HEK293 (cell line): ENCODE results near the gene XPOT.

ENCODE experiments used
- KLF10 ChIP-seq: fragments of 450-650 bp; IDR thresholded peaks from 2 replicates; pipeline ENCODE4 v1.5.1; 2018; ENCODE audit warnings: missing biosample characterization, mild to moderate bottlenecking, missing genetic modification characterization
- PATZ1 ChIP-seq: fragments of 450-650 bp; formaldehyde crosslinking; IDR thresholded peaks from 2 replicates; pipeline ENCODE4 v1.5.1; 2016; ENCODE audit warnings: missing biosample characterization, missing genetic modification characterization
- REST ChIP-seq: fragments of 450-650 bp; formaldehyde crosslinking; IDR thresholded peaks from 2 replicates; pipeline ENCODE4 v1.5.1; 2016; ENCODE audit warnings: missing biosample characterization, missing genetic modification characterization
- SP2 ChIP-seq: fragments of 450-650 bp; formaldehyde crosslinking; IDR thresholded peaks from 2 replicates; pipeline ENCODE4 v1.5.1; 2016; ENCODE audit warnings: missing biosample characterization, missing genetic modification characterization
- SP7 ChIP-seq: fragments of 450-650 bp; formaldehyde crosslinking; IDR thresholded peaks from 2 replicates; pipeline ENCODE4 v1.5.1; 2016; ENCODE audit warnings: missing biosample characterization, missing genetic modification characterization
- TCF7L2 ChIP-seq: IDR thresholded peaks from 2 replicates; pipeline ENCODE4 v1.6.1; 2011; ENCODE audit warnings: low read depth, mild to moderate bottlenecking, inconsistent platforms, low read length, moderate library complexity, borderline replicate concordance
- ZBTB1 ChIP-seq: fragments of 450-650 bp; formaldehyde crosslinking; IDR thresholded peaks from 2 replicates; pipeline ENCODE4 v1.5.1; 2016; ENCODE audit warnings: missing biosample characterization, missing genetic modification characterization
- ZFP37 ChIP-seq: fragments of 450-650 bp; formaldehyde crosslinking; IDR thresholded peaks from 2 replicates; pipeline ENCODE4 v1.5.1; 2016; ENCODE audit warnings: missing biosample characterization, missing genetic modification characterization
- ZNF202 ChIP-seq: fragments of 450-650 bp; formaldehyde crosslinking; IDR thresholded peaks from 2 replicates; pipeline ENCODE4 v1.5.1; 2016; ENCODE audit warnings: missing biosample characterization, missing genetic modification characterization, borderline replicate concordance
- ZNF239 ChIP-seq: fragments of 450-650 bp; formaldehyde crosslinking; IDR thresholded peaks from 2 replicates; pipeline ENCODE4 v1.5.1; 2016; ENCODE audit warnings: missing biosample characterization, missing genetic modification characterization
- TF ChIP-seq, protein P1 (sequence below): fragments of 450-650 bp; formaldehyde crosslinking; IDR thresholded peaks from 2 replicates; pipeline ENCODE4 v1.5.1; 2016; ENCODE audit warnings: missing biosample characterization, missing genetic modification characterization
- TF ChIP-seq, protein P2 (sequence below): fragments of 450-650 bp; formaldehyde crosslinking; conservative IDR thresholded peaks from 2 replicates; pipeline ENCODE4 v1.5.1; 2016; ENCODE audit warnings: low read depth, missing biosample characterization, missing genetic modification characterization
- TF ChIP-seq, protein P3 (sequence below): fragments of 450-650 bp; formaldehyde crosslinking; IDR thresholded peaks from 2 replicates; pipeline ENCODE4 v1.5.1; 2016; ENCODE audit warnings: missing biosample characterization, missing genetic modification characterization

DNA sequence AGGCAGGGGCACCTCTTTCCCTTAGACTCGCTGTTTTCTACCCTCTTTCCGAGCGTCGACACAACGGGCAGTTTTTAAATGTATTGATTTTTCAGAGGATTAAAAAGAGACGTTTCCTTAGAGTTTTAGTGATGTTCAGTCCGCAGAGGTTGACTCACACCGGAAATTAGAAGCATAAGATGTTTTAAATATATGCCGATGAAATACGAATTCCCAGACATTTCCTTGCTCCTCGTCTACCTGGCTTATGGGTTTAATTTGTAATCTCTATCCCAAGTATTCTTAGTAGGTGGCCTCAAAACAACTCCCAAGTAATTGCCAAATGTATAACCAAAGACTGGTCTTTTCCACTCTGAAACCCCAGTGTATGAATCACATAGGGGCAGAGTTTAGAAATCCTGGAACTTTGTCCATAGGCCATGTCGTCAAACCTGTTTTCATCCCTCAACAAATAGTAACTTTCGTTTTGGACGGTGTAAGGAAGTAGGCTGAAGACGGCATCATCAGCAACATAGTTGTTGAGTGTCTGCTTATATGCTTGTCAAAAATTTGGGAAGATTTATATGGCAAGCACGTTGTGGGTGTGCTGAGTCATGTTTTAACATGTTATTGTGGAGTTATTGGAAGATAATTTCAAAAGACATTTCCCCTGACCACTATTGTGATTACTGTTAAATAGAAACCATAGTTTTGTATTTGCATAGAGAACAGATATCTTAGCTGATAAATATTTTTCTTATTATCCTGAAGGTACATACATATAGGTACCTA, 48.6 kb downstream of the XPOT start:
- TF ChIP-seq, protein P1, sequence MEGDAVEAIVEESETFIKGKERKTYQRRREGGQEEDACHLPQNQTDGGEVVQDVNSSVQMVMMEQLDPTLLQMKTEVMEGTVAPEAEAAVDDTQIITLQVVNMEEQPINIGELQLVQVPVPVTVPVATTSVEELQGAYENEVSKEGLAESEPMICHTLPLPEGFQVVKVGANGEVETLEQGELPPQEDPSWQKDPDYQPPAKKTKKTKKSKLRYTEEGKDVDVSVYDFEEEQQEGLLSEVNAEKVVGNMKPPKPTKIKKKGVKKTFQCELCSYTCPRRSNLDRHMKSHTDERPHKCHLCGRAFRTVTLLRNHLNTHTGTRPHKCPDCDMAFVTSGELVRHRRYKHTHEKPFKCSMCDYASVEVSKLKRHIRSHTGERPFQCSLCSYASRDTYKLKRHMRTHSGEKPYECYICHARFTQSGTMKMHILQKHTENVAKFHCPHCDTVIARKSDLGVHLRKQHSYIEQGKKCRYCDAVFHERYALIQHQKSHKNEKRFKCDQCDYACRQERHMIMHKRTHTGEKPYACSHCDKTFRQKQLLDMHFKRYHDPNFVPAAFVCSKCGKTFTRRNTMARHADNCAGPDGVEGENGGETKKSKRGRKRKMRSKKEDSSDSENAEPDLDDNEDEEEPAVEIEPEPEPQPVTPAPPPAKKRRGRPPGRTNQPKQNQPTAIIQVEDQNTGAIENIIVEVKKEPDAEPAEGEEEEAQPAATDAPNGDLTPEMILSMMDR (tag by site-specific recombination) = 0 out of 2 replicates have a peak, but pooled peaks have one; percentile 2
- peak; percentile 4; the same call in 1 of the 2 replicates for TF ChIP-seq SP7
- TF ChIP-seq REST (tag by site-specific recombination) = no peak
- TF ChIP-seq ZNF239 (tag by site-specific recombination) = no peak
- no peak; the same call in 1 of the 2 replicates for TF ChIP-seq ZFP37 (tag by site-specific recombination)
- TF ChIP-seq, protein P2, sequence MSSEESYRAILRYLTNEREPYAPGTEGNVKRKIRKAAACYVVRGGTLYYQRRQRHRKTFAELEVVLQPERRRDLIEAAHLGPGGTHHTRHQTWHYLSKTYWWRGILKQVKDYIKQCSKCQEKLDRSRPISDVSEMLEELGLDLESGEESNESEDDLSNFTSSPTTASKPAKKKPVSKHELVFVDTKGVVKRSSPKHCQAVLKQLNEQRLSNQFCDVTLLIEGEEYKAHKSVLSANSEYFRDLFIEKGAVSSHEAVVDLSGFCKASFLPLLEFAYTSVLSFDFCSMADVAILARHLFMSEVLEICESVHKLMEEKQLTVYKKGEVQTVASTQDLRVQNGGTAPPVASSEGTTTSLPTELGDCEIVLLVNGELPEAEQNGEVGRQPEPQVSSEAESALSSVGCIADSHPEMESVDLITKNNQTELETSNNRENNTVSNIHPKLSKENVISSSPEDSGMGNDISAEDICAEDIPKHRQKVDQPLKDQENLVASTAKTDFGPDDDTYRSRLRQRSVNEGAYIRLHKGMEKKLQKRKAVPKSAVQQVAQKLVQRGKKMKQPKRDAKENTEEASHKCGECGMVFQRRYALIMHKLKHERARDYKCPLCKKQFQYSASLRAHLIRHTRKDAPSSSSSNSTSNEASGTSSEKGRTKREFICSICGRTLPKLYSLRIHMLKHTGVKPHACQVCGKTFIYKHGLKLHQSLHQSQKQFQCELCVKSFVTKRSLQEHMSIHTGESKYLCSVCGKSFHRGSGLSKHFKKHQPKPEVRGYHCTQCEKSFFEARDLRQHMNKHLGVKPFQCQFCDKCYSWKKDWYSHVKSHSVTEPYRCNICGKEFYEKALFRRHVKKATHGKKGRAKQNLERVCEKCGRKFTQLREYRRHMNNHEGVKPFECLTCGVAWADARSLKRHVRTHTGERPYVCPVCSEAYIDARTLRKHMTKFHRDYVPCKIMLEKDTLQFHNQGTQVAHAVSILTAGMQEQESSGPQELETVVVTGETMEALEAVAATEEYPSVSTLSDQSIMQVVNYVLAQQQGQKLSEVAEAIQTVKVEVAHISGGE (tag by site-specific recombination) = 0 out of 2 replicates have a peak, but pooled peaks have one; percentile 2
- no peak; the same call in 1 of the 2 replicates for TF ChIP-seq SP2 (tag by site-specific recombination)
- no peak for TF ChIP-seq PATZ1 (tag by site-specific recombination)
- no peak for TF ChIP-seq KLF10 (tag by site-specific recombination)
- TF ChIP-seq TCF7L2 = no peak
- no peak for TF ChIP-seq ZNF202 (tag by site-specific recombination)
- TF ChIP-seq, protein P3, sequence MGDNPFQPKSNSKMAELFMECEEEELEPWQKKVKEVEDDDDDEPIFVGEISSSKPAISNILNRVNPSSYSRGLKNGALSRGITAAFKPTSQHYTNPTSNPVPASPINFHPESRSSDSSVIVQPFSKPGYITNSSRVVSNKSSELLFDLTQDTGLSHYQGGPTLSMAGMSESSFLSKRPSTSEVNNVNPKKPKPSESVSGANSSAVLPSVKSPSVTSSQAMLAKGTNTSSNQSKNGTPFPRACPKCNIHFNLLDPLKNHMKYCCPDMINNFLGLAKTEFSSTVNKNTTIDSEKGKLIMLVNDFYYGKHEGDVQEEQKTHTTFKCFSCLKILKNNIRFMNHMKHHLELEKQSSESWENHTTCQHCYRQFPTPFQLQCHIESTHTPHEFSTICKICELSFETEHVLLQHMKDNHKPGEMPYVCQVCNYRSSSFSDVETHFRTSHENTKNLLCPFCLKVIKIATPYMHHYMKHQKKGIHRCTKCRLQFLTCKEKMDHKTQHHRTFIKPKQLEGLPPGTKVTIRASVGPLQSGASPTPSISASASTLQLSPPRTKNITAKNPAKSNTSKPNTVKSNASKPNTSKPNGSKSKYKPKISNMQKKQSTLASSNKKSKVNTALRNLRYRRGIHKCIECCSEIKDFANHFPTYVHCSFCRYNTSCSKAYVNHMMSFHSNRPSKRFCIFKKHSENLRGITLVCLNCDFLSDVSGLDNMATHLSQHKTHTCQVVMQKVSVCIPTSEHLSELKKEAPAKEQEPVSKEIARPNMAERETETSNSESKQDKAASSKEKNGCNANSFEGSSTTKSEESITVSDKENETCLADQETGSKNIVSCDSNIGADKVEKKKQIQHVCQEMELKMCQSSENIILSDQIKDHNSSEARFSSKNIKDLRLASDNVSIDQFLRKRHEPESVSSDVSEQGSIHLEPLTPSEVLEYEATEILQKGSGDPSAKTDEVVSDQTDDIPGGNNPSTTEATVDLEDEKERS (tag by site-specific recombination) = no peak
- no peak for TF ChIP-seq ZBTB1 (tag by site-specific recombination)
